GM08714 (cell line): ENCODE results near the gene STS.

Experiments
- H3K4me3 ChIP-seq: fragments of 200-500 bp; sonication (Bioruptor generic); 2 replicates; pipeline ENCODE4 v1.5.1; 2014; ENCODE audit warnings: mild to moderate bottlenecking, low read length, inconsistent platforms
- ZNF274 ChIP-seq: IDR thresholded peaks from 2 replicates; pipeline ENCODE4 v1.6.1; 2012; ENCODE audit warnings: mild to moderate bottlenecking, low read depth, low read length

STS gene

GRCh38 chrX:7120878-7121219 is 26.7 kb upstream of the STS start:
- TF ChIP-seq ZNF274: no peak
- H3K4me3 ChIP-seq: no peak overlapping the region

GRCh38 chrX:7127056-7127455 is 20.5 kb upstream of the STS start:
- TF ChIP-seq ZNF274: no peak
- no peak overlapping the region for H3K4me3 ChIP-seq

- TF ChIP-seq ZNF274: no peak
- H3K4me3 ChIP-seq: no peak overlapping the region
Observed at GRCh38 chrX:7131621-7132020, 15.9 kb upstream of the STS start.

- H3K4me3 ChIP-seq: no peak overlapping the region
- TF ChIP-seq ZNF274: no peak
Observed at GRCh38 chrX:7132335-7133049, 15.0 kb upstream of the STS start.

GRCh38 chrX:7133050-7133440 is 14.5 kb upstream of the STS start:
- TF ChIP-seq ZNF274: no peak
- no peak overlapping the region for H3K4me3 ChIP-seq

GRCh38 chrX:7134981-7135380 is 12.5 kb upstream of the STS start:
- TF ChIP-seq ZNF274: no peak
- no peak overlapping the region for H3K4me3 ChIP-seq

- TF ChIP-seq ZNF274: no peak
- H3K4me3 ChIP-seq: no peak overlapping the region
Observed at GRCh38 chrX:7139202-7140081, 8.1 kb upstream of the STS start.

GRCh38 chrX:7143076-7143475 is 4.4 kb upstream of the STS start:
- H3K4me3 ChIP-seq: no peak overlapping the region
- no peak for TF ChIP-seq ZNF274

GRCh38 chrX:7143941-7144525 is 3.5 kb upstream of the STS start:
- TF ChIP-seq ZNF274: no peak
- no peak overlapping the region for H3K4me3 ChIP-seq

GRCh38 chrX:7145454-7145853 is 2.1 kb upstream of the STS start:
- TF ChIP-seq ZNF274: no peak
- H3K4me3 ChIP-seq: no peak overlapping the region

- no peak overlapping the region for H3K4me3 ChIP-seq
- no peak for TF ChIP-seq ZNF274
Observed at GRCh38 chrX:7146020-7146702, 1.4 kb upstream of the STS start.

GRCh38 chrX:7146703-7147412 is 654 bp upstream of the STS start:
- H3K4me3 ChIP-seq: peak overlapping the region; percentile 80
- TF ChIP-seq ZNF274: no peak

- peak within 1 kb of the TSS; percentile 80 for H3K4me3 ChIP-seq
- no peak for TF ChIP-seq ZNF274
Observed at GRCh38 chrX:7147978-7148854, 704 bp downstream of the STS start, which contains the start of gene PUDP. TSS of gene PUDP (minus strand) at chrX:7148153. CDS start at chrX:7148113, 40 bp downstream.
